HEK293T (cell line): ENCODE data around the gene NKAIN2.

Experiments used
- CTCF ChIA-PET: fragments of 350-600 bp; formaldehyde crosslinking; extraction: SDS; loops from one replicate; lab custom pipeline; 2021; ENCODE audit warnings: antibody characterized with exemption, inconsistent platforms; lab: Yijun Ruan, JAX
- POLR2A ChIA-PET: fragments of 350-600 bp; formaldehyde crosslinking; extraction: SDS; loops from one replicate; lab custom pipeline; 2020; ENCODE audit warnings: antibody characterized with exemption, inconsistent platforms; lab: Yijun Ruan, JAX
- DNase-seq: peaks from one replicate; pipeline ENCODE4 v3.0.0; 2012; ENCODE audit warnings: mixed read lengths; ENCODE audit errors: extremely low spot score
- ARNT ChIP-seq: fragments of 450-650 bp; IDR thresholded peaks from 2 replicates; pipeline ENCODE4 v1.6.1; 2017; ENCODE audit warnings: mild to moderate bottlenecking
- BHLHE40 ChIP-seq: fragments of 450-650 bp; IDR thresholded peaks from 2 replicates; pipeline ENCODE4 v1.6.1; 2016; ENCODE audit warnings: mild to moderate bottlenecking, moderate library complexity, borderline replicate concordance
- CTBP1 ChIP-seq: fragments of 450-650 bp; IDR thresholded peaks from 2 replicates; pipeline ENCODE4 v1.6.1; 2016; ENCODE audit warnings: borderline replicate concordance
- ELF4 ChIP-seq: fragments of 450-650 bp; IDR thresholded peaks from 2 replicates; pipeline ENCODE4 v1.6.1; 2017; ENCODE audit warnings: antibody characterized with exemption
- FOXA1 ChIP-seq: fragments of 450-650 bp; IDR thresholded peaks from 2 replicates; pipeline ENCODE4 v1.6.1; 2016; ENCODE audit warnings: mild to moderate bottlenecking
- FOXK2 ChIP-seq: fragments of 450-650 bp; IDR thresholded peaks from 2 replicates; pipeline ENCODE4 v1.6.1; 2016; ENCODE audit warnings: mild to moderate bottlenecking
- FOXM1 ChIP-seq: fragments of 450-650 bp; IDR thresholded peaks from 2 replicates; pipeline ENCODE4 v1.6.1; 2017; ENCODE audit warnings: mild to moderate bottlenecking, borderline replicate concordance
- HDGF ChIP-seq: fragments of 450-650 bp; IDR thresholded peaks from 2 replicates; pipeline ENCODE4 v1.6.1; 2017; ENCODE audit warnings: antibody characterized with exemption, borderline replicate concordance
- L3MBTL2 ChIP-seq: fragments of 450-650 bp; conservative IDR thresholded peaks from 2 replicates; pipeline ENCODE4 v1.6.1; 2016; ENCODE audit warnings: mild to moderate bottlenecking
- LEF1 ChIP-seq: fragments of 450-650 bp; IDR thresholded peaks from 2 replicates; pipeline ENCODE4 v1.6.1; 2017; ENCODE audit warnings: mild to moderate bottlenecking, borderline replicate concordance
- NFRKB ChIP-seq: fragments of 450-650 bp; IDR thresholded peaks from 2 replicates; pipeline ENCODE4 v1.6.1; 2016; ENCODE audit warnings: mild to moderate bottlenecking, moderate library complexity
- PKNOX1 ChIP-seq: fragments of 450-650 bp; IDR thresholded peaks from 2 replicates; pipeline ENCODE4 v1.6.1; 2016
- SP1 ChIP-seq: fragments of 450-650 bp; IDR thresholded peaks from 2 replicates; pipeline ENCODE4 v1.6.1; 2017
- SUZ12 ChIP-seq: fragments of 450-650 bp; IDR thresholded peaks from 2 replicates; pipeline ENCODE4 v1.6.1; 2016; ENCODE audit warnings: mild to moderate bottlenecking
- TARDBP ChIP-seq: fragments of 450-650 bp; IDR thresholded peaks from 2 replicates; pipeline ENCODE4 v1.6.1; 2016
- ZNF384 ChIP-seq: fragments of 450-650 bp; IDR thresholded peaks from 2 replicates; pipeline ENCODE4 v1.6.1; 2016

Gene NKAIN2

GRCh38 chr6:124074606-124075005 is 270.9 kb downstream of the NKAIN2 start:
- ChIA-PET POLR2A (interaction anchor here (1.0 kb wide), 1 partner anchor 18 kb away, joined by 3 read pairs; no protein-coding TSS in a partner anchor), CTCF (no interaction called here)
- no peak for DNase-seq
- TF ChIP-seq ELF4 (no peak), LEF1 (no peak), PKNOX1 (no peak), TARDBP (no peak), FOXK2 (no peak), NFRKB (no peak), SUZ12 (no peak), FOXM1 (no peak), HDGF (no peak), FOXA1 (no peak)

DNA sequence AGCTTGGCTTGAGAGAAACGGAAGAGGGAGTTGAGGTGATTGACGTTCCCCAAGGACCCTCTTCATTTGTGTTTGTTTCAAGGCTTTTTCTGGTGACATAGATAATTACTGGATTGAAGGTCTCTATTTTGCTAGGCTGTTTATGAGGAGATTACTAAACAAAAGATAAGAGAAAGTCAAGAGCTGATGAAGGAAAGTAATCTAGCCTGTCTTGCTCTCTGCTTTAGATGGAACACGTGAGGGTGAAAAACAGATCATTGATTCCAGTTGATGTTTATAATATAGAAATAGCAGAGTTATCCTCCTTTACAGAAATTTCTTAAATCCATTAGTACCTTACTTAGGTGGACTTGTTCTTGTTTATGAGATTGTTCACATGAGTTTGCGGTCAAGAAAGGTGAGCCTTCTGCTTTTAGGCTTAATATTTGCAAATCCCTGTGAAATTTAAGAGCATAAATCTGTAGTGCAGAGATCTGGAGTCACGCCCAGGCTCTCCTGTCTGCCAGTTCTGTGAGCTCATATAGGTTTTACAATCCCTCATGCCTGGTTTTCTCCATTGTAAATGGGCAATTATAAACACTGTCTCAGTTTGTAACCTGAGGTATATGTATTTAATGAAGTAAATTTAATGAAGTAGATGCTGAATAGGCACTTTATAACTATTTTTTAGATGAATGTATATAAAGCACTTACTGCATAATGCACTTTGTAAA is 272.8 kb downstream of the NKAIN2 start:
- CTCF ChIA-PET: interaction anchor here (0.6 to 1.2 kb wide), 3 partner anchors 48 to 274 kb away, joined by 3 to 11 read pairs (median 6); no protein-coding TSS in a partner anchor
- DNase-seq: peak; percentile 44
- POLR2A ChIA-PET: interaction anchor here (0.8 to 1.0 kb wide), 2 partner anchors 274 to 746 kb away, joined by 3 read pairs; no protein-coding TSS in a partner anchor
- peak; percentile 33; the same call in 1 of the 2 replicates for TF ChIP-seq L3MBTL2
- TF ChIP-seq CTBP1: 0 out of 2 replicates have a peak, but pooled peaks have one; percentile 5
- peak; percentile 90 for TF ChIP-seq PKNOX1
- TF ChIP-seq FOXK2: no peak

- CTCF ChIA-PET: no interaction called here
Measured at GRCh38 chr6:124078169-124078568, 274.5 kb downstream of the NKAIN2 start.

DNA sequence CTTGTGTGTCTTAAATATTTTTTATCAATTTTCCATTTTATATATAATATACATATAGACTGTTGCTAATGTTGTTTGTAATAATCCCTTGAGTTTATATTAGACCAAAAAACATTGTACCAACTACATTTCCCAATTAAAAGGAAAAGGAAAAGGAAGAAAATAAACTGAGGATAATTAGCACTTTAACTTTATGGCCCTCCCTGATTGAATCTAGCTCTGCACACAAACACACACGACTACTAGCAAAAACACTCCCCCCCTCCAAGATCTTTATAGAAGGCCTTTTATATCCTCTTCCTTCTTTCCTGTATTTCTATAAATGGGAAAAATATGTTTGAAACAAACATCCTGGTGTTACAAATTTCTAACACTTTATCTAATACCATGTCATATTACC is 276.8 kb downstream of the NKAIN2 start:
- POLR2A ChIA-PET: no interaction called here

More at GRCh38 chr6:124078169-124078568, 274.5 kb downstream of the NKAIN2 start:
- TF ChIP-seq FOXM1 (no peak), HDGF (no peak), CTBP1 (no peak), ARNT (no peak), PKNOX1 (no peak), ELF4 (no peak), FOXK2 (no peak), SP1 (no peak), L3MBTL2 (no peak), BHLHE40 (no peak), NFRKB (no peak)
- DNase-seq: no peak
- POLR2A ChIA-PET: no interaction called here

DNA sequence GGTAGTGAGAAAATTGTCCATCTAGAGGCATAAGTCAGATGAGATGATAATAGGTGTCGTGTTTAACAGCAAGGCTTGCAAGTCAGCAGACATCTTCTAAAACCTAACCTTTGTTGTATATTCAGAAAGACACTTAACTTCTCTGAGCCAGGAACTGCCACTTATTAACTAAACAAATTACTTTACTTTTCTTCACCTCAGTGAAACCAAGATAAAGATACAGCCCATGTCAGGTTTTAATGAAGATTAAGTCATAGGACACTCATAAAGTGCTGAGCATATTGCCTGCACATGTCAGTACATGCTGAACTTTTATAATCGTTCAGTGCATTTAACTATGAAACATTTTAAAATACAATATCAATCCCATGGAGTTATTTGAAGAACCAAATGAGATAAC is 286.8 kb downstream of the NKAIN2 start:
- no peak for TF ChIP-seq ZNF384
- 0 out of 2 replicates have a peak, but pooled peaks have one; percentile 6 for TF ChIP-seq ARNT
- TF ChIP-seq PKNOX1: peak; percentile 90
- TF ChIP-seq HDGF: no peak
- no peak for TF ChIP-seq FOXA1
- CTCF ChIA-PET: no interaction called here
- POLR2A ChIA-PET: no interaction called here
- DNase-seq: no peak

More for the DNA sequence above, 276.8 kb downstream of the NKAIN2 start:
- TF ChIP-seq ELF4 (no peak), PKNOX1 (no peak), L3MBTL2 (no peak), BHLHE40 (no peak), FOXA1 (no peak), CTBP1 (no peak), HDGF (no peak), ZNF384 (no peak), TARDBP (no peak)
- CTCF ChIA-PET: no interaction called here
- no peak for DNase-seq

GRCh38 chr6:124099520-124099919 is 295.9 kb downstream of the NKAIN2 start:
- no peak for DNase-seq
- TF ChIP-seq PKNOX1: no peak
- TF ChIP-seq ARNT: no peak
- no peak for TF ChIP-seq NFRKB
- TF ChIP-seq FOXA1: no peak
- POLR2A ChIA-PET: no interaction called here
- CTCF ChIA-PET: no interaction called here
